ENCODE results near the gene TTC38.

The TTC38 gene

DNA sequence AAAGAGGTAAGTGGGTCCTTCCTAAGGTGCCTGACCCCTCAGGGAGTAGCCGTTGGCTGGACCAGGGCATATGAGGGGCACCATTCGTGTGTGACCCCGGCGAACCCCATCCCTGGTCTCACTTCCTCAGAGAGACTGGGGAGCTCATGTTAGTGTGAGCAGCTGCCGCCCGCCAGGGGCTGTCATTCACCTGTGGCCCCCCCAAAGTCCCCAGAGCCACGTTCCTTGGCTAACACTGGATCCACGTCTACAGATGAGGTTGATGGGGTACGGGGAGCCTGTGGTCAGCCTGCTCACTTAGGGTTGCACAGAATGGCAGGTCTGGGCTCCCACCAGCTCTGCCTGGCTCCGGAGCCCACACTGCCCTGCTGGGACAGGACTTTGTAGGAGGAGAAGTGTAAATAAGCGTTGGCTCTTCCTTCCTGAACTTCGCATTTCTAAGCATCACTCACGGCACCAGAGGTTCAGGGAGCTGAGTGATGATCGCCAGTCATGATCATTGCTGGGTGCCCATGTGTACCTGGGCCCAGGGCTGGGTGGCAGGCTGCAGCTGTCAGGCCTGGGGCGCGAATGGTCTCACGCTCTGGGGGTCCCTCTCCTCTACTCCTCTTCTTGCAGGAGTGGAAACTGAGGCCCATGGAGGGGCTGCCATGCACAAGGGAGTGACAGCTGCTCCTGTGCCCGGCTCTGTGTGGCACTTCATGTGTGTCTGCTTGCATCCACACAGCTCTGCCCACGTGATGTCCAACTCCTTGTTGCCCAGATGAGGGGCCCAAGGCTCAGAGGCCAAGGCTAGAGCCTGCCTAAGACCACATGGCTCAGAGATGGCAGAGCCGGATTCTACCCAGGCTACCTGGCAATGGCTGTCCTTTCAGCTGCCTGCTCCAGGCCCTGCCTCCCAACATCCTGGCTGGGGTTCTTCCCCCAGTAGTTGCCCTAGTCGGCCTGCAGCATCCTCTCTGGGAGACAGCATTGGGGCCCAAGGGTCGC is 11.1 kb downstream of the TTC38 start:
- no peak for DNase-seq (ENCODE audit: low spot score)

DNA sequence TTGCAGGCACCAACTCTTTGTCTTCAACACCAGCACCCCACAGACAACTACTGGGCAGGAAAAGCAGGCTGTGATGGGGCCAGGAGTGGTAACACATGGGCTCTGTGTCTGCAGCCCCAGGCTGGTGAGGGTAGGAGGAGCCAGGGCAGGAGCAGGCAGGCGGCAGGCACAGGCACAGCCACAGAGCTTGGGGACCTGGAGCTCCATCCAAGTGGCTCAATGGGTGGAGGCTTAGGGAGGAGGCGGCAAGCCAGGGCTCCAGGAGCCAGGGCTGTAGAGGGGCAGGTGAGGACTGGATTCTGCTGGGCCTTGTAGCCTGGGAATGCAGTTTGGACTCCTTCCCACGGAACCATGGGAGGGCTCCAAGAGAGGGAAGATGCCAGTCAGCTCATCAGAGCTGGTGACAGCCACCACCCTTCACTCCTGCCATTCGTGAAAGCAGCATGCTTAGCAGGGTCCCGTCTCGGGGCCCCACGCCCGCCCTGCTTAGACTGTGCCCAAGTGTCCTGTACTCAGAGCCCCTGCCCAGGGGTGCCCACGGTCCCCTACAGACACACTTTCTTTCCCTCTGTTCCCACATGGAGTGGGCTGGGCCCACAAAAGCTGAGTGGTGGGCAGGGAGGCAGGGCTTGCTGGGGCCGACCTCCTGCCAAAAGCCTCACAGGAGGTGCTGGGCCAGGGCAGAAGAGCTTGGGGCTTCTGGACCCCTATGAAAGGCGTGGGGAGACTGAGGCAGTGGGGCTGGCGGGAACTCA is 12.4 kb downstream of the TTC38 start:
- no peak for DNase-seq (ENCODE audit: low spot score)

DNA sequence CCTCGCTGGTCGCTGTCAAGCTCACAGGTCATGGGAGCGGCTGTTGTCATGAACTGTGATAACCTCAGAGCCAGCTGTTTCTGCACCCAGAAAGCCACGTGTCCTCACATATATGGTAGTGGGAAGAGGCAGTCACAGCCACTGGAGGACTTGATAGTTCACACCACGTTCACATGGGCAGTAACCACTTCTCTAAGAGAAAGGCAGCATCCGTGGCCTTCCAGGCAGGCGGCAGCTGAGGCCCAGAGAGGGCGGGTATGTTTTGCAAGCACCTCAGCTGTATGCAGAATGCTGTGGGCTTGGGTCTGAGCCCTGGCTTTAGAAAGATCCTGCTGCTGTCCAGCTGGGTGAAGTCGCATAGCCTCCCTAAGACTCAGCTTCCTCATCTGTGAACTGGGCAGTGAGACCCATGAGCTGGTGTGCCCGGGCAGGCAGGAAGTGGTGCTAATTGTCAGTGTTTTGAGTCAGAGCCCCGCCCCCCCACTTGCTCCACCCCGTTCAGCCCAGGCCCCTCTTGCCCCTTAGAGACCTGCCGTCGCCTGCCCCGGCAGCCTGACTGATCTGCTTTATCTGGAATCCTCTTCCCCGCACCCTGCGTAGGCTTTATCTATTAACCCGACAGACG is 13.3 kb downstream of the TTC38 start:
- no peak for DNase-seq (ENCODE audit: low spot score)

DNA sequence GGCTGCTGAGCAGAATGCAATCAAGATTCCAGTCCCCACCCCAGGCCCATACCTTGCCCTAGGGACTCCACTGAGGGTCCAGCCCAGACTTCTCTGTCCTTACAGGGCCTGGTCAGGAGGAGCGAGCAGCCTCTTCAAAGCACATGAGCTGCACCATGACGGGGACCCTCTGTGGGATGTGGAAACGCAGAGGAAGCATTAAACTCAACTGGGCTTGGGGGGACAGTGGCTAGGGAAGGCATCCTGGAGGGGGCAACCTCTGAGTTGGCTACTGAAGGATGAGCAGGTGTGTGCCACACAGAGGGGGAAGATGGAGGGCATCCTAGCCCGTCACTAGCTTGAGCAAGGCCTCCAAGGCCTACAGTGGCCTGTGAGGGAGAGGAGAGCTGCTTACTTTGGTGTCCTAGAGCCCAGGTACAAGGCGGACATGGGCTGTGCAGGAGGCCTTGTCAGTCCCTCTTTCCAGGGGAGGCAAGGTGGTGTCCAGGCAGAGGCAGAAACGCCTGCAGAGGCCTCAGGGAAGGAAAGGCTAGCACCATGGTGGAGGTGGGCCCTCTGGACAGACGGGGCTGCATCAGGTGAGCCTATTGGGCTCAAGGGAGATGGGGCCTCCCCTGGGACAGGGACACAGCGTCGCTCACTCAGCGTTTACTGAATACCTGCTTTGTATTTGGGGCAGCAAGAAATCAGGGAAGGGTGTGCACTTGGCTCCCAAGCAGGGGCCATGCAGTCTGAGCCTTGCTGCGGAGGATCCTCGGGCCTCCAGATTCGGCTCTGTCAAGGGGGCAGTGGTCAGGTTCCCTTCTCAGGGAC is 14.3 kb downstream of the TTC38 start:
- no peak for DNase-seq (ENCODE audit: low spot score)

DNA sequence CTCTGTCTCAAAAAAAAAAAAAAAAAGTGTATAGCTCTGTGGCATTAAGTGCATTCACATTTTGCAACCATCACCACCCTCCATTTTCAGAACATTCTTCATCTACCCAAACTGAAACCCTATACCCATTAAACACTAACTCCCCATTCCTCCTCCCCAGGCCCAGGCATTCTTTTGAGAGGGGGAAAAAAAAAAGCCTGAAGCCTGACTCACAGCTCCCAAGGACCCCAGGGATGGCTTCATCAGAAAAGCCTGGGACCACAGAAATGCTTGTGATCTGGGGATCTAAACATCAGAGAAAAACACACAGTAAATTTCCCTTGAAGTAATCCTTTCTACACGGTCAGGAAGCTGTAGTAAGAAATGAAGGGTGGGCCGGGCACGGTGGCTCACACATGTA is 18.2 kb downstream of the TTC38 start:
- no peak for DNase-seq (ENCODE audit: low spot score)

DNA sequence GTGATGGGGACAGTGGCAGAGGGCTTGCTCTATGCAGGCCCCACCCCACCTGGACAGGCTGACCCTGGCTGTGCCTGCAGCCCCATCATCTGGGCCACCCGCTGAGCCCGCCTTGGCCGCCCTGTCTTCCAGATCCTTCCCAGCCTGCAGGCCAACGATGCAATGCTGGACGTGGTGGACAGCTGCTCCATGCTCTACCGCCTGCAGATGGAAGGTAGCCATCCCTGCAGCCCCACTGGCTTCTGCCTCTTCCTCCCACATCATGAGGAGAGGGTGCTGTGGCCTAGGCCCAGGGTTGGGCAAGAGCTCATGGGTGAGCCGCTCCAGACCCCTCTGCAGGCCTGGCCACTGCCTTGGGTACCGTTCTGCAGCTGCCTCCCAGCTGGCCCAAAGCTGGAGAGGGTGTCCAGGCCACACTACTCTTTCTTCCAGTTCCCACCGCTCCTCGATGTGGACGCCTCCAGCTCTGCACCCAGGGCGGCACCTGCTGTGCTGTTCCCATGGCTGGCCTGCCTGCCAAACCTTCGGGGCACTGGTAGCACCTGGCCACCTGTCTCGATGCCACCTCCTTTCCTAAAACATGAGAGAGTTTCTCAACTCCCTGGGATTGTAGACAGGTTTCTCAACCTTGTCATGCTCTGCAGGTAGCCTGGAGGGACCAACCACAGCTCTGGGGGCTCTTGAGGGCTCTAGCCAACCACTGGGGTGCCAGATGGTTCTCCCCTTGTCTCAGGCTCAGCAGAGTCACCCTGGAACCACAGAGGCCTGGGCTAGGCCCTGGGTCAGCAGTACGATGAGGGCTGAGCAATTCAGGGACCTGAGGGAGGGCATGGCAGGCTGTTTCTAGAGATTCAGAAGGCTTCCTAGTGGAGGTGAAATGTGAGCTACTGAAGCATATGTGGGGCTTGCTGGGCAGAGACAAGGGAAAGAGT is 19.4 kb downstream of the TTC38 start:
- DNase-seq (ENCODE audit: low spot score) = no peak

DNA sequence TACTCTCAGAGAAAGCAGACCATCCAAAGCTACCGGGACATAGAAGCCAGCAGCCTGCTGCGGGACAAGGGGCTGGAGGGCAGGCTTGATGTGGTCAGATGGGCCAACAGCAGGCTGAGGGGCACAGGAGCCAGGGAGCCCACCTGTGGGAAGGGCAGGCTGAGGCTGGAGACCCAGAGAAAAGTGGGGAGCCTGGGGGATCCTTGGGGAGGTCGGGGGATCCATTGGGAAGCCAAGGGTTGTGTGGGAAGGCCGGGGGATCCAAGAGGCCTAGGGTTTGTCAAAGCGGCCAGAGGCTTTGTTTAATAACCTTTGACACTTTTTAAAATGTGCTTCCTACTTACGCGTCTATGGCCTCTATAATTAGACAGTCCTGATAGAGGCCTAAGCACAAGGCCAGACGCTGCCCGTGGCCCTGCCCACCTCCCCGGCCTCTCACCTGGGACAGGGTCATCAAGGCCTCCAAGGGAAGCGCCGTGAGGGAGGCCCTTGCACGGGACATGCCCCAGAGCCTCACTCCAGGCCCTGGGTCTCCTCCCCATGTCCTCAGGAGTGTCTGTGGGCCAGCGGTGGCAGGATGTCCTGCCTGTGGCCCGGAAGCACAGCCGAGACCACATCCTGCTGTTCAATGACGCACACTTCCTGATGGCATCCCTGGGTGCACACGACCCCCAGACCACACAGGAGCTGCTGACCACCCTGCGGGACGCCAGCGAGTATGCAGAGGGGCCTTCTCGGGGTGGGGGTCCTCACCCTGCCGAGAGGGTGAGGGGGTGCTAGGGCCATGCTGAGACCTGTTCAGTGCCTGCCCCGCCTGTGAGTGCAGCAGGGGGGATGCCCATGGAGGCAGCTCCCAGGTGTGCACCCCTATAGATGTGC is 20.3 kb downstream of the TTC38 start:
- no peak for DNase-seq (ENCODE audit: low spot score)

DNA sequence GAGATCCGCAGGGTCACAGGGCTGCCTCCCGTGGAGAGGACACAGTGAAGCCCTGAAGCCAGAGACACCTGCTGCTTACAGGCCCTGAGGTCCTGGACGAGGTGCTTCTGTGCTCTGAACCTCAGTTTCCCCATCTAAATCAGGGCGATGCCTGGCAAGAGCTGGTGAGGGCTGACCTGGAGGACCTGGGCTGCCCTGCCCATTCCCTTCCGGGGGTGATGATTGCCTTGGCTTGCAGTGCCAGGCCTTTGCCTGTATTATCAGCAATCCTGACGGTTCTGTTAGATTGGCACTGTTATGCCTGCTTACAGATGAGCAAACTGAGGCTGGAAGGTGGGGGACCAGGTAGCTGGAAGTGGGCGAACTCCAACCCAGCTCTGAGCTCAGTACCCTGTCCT is 21.0 kb downstream of the TTC38 start:
- no peak for DNase-seq (ENCODE audit: low spot score)

DNA sequence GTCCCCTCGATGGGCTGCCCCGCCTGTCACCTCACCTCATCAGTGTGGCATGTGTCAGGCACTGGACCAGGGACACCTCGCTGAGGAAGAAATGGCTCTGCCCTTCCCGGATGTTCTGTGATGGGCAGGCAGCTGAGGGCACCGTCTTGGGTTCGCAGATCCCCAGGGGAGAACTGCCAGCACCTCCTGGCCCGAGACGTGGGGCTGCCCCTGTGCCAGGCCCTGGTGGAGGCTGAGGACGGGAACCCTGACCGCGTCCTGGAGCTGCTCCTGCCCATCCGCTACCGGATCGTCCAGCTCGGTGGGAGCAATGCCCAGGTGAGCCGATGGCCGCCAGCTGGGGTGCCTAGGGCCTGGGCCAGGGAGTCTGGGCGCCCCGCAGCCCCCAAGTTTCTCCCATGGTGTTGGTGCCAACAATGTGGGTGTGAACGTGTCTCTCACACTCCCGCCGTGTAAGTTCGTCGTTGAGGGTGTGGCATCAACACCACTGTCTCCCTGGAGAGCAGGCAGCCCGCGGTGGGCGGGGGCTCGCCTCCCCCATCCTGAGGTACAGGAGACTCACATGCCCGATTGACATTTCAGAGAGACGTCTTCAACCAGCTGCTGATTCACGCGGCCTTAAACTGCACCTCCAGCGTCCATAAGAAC is 21.6 kb downstream of the TTC38 start:
- DNase-seq (ENCODE audit: low spot score) = no peak

DNA sequence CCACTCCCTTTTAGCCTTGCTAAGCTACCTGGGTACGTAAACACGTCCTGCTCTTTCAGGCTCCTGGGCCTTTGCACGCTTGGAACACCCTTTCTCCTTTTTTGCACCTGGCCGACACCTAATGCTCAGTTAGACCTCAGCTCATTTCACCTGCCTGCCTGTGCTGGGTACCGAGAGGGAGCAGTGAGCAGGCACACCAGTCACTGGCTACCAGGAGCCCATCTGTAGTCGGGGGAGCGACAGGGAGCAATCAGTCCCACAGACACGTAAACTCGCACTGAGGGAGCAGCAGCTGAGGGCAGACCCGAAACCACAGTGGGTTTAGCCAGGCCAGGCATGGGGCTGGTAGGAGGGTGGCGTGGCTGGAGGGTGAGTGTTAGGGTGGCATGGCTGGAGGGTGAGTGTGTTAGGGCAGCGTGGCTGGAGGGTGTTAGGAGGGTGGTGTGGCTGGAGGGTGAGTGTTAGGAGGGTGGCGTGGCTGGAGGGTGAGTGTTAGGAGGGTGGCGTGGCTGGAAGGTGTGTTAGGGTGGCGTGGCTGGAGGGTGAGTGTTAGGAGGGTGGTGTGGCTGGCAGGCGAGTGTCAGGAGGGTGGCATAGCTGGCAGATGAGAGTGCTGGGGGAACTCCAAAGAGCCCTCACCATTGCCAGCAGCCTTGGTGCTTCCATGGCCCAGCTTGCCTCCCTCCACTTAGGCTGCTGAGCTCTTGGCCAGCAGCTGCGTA is 22.5 kb downstream of the TTC38 start:
- DNase-seq (ENCODE audit: low spot score) = no peak

DNA sequence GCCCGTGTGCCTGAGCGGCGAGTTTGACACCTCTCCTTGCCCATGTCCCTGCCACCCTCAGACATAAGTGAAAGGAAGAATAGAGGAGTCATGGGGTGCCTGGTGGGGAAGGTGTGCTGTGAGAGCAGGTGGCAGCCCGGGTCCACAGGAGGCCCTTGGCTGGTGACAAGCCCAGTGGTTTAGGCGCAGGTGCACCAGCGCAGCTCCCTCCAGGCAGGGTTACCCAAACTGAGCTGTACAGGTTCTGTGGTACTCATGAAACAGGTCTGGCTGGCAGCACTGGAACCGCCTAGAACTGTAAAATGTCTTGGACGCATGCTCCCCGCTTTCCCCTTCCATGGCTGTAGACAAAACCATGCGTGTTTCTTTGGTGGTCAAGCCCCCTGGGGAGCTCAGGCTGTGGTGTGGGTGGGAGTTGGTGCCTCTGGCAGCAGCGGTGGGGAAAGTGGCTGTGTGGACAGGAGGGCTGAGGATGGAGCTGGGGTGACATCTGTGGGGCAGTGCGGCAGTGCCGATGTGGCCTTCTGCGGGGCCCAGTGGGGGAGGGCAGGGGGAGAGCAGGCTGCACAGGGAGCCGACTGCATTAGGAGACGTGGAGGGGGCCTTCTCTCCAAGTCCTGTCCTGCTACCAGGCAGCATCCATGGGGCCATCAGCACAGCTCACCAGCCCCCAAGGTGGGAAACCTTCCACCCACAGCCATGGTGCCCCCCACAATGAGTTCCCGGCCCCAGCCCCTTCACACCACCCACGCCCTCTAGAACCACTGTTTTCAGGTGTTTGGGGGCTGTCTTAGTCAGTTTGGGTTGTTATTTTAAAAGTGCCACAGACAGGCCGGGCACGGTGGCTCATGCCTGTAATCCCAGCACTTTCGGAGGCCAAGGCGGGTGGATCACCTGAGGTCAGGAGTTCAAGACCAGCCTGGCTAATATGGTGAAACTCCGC is 23.3 kb downstream of the TTC38 start:
- no peak for DNase-seq (ENCODE audit: low spot score)

DNA sequence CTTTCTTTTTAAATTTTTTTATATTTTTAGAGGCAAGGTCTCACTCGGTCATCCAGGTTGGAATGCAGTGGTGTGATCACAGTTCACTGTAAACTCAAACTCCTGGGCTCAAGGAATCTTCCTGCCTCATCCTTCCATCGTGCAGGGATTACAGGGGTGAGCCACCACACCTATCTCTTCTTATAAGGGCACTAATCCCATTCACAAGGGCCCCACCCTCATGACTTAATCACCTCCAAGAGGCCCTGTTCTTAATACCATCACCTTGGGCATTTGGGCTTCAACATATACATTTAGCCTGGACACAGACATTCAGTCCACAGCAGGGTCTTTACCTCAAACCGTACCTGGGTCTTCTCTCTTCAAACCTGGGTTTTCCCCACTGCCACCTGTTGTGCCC is 24.4 kb downstream of the TTC38 start:
- DNase-seq (ENCODE audit: low spot score) = no peak

DNA sequence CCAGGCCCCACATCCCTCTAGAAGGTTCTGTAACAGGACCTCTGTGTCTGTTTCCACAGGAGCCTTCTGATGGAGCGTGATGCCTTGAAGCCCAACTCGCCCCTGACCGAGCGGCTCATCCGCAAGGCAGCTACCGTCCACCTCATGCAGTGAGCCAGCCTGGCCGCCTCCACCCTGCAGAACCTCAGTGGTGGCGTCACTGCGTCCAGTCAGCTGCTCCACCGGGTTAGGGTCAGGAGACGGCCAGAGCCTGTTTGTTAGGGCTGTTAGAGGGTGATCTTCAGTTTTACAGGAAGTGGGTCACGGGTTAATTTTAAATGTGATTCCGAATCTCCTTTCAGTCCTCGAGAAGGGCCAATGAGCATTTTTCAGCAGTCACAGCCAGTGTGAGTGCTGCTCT is 24.9 kb downstream of the TTC38 start:
- no peak for DNase-seq (ENCODE audit: low spot score)

DNA sequence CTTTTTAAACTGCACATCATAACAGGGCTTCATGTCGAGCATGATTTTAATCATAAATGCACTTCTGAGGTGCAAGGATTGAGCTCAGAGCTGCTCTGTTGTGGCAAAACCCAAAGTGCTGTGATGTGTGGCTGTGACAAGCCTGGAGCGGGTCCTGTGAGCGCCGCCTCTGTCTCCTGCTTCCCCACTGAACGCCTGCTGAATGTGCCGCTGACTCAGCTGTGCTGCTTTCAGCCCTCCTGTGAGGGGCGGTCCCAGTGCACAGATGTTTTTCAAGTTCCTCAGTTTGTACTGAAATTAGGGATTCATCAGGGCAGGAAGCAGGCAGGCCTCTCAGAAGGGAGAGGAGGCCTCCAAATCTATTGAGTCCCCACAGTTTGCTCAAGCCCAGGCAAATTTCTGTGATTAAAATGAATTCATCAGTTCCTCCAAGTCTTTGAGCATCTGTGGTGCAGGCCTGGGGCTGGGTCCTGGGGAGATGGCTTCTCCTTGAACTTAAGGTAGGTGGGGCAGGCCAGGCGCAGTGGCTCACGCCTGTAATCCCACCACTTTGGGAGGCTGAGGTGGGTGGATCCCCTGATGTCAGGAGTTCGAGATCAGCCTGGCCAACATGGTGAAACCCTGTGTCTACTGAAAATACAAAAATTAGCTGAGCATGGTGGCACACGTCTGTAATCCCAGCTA is 25.9 kb downstream of the TTC38 start:
- no peak for DNase-seq (ENCODE audit: low spot score)

DNA sequence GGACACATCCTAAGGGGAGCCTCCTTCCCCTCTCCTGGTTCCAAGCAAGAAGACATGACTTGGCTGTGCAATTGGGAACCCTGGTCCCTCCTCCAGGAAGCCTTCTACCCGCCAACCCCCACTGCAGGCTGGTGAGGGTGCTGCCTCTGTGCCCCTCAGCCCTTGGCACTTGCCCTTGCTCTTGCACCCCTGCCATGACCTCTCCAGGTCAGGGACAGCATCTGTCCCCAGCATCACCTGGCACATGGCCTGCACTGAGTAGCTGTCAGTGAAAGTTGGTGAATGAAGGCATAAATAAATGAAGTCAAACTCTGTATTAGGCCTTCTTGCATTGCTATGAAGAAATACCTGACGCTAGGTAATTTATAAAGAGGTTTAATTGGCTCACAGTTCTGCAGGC is 27.0 kb downstream of the TTC38 start:
- DNase-seq (ENCODE audit: low spot score) = no peak

DNA sequence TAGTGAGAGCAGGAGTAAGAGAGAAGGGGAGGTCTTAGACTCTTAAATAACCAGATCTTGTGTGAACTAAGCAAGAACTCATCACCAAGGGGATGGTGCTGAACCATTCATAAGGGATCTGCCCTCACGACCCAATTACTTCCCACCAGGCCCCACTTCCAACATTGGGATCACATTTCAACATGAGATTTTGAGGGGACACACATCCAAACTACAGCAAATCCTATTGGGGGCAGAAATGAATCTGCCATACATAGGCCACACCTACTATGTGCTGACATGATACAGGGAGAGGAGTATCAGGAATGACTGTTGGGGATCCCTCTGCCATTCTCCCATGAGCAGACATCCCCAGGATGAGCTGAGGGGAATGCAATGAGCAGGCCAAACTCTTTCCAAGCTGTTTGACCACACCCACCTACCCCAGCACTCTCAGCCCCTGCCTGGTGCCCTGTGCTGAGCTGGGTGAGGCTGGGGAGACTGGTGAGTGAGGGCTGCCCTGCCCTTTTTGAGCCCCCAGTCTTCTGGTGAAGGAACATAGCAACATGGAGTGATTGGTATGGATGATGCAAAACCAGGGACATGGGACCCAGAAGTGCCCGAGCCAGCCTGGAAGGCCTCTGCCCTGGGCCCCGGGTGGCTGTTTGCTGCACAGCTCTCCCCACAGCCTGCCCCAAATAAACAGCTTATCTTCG is 27.6 kb downstream of the TTC38 start:
- no peak for DNase-seq (ENCODE audit: low spot score)

Data from HuH-7.5 (cell line).